ENCODE measurements around the gene TRIM72.
"Not testable (repeated sequence)": the region's sequence is repeated elsewhere in the genome, so short reads cannot be mapped to it uniquely, and the experiment has no call there.

Gene TRIM72

DNA sequence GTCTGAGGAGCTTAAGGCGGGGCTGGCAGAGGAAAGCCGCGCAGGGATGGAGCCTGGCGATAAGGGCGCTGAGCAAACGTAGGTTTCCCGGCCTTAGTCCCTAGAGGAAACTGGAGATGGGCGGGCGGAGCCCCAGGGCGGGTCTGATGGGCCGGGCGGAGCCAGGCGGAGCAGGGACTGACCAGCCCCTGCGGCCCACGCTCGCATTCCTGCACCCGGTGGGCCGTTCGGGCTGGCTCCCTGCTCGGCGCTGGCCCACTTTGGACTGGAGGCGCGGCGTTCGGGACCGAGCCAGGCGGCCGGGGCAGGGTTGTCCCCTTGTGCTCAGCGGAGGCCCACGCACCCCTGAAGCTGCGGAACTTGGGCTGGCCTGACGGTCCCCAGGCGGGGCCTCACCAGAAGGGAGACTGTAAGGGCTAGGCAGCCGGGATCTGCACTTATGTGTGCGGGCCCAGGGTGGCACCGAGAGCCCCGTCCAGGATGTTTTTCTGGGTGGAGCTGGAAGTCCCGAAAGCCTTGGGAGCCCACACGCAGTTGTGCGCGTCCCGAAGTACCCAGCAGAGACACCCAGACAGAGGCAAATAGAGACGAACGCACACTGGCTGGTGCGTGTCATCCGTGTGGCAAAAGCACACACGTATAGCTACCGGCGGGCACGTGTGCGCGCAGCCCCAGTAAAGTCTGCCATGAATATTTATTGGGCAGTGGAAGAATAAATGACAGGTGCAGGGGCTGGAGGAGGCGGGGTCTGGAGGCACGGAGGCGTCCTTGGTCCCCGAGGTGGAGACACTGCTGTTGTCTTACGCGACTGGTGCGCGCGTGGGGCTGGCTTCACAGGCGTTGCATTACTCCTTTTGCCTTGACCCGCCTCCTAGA lies 1.6 kb downstream of the TRIM72 start:
- DNase-seq (ENCODE audit: low read depth) = no peak

DNA sequence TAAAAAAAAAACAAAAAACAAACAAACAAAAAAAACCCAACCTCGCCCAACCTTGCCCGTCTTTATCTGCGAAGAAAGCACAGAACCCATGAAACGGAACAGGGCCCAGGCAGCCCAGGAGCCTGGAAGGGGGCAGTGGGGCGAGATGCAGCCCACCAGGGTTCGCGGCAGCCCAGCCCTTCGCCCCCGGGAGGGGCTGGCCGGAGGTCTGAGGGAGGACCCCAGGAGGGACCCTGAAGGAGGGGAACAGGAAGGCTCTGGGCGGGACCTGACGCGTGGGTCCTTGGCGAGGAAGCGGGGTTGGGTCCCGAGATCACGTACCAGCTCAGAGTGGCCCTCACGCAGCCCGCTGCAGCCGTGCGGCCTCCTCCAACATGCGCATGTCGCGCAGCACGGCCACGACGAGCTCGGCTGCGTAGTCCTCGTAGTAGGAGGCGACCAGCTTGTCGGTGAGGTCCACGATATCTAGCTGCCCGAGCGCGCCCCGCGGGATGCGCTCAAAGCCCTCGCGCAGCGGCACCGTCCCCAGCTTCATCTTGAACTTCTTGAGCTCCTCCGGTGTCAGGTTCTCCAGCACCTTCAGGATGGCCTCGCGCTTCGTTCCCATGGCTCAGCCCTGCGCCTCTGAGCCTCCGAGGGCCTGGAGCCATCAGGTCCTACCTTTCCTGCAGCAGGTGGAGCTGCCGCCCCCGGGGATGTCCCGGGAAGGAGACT lies 2.7 kb downstream of the TRIM72 start, which contains the start of gene PYDC1:
PYDC1 (minus strand) TSS at position 714 of the 714 bp plus-strand sequence; CDS start at position 607, 107 bp downstream.
- no peak for DNase-seq (ENCODE audit: low read depth)

DNA sequence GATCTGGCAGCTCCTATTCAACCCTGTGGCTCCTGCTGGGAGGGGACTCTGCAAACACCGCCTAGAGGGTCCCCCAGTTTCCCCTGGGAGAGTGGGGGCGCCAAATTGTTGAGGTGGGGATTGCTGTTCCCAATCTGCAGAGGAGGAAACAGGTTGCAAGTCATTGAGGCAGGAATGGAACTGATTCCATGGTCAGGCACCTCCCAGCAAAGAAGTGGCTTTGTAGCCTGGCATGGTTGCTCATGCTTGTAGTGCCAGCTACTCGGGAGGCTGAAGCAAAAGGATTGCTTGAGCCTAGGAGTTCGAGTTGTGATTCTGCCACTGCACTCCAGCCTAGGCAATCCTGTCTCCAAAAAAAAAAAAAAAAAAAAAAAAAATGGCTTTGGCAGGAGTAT lies 3.2 kb downstream of the TRIM72 start:
- no peak for DNase-seq (ENCODE audit: low read depth)

DNA sequence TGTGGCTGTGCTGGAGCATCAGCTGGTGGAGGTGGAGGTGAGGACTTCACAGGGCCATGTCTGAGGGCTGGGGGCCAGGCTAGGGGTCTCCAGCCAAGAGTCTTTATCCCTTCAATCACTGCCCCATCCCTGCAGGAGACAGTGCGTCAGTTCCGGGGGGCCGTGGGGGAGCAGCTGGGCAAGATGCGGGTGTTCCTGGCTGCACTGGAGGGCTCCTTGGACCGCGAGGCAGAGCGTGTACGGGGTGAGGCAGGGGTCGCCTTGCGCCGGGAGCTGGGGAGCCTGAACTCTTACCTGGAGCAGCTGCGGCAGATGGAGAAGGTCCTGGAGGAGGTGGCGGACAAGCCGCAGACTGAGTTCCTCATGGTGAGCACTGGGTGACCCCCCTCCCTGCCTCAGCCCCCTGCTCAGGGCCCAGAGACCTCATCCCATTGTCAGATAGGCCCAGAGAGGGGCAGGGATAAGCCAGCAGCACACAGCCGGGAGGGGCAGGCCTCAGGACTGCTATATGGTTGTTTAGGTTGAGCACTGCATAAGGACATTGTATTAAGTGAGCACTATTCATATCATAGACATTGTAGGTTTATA lies 5.3 kb downstream of the TRIM72 start:
- DNase-seq (ENCODE audit: low read depth) = no peak

DNA sequence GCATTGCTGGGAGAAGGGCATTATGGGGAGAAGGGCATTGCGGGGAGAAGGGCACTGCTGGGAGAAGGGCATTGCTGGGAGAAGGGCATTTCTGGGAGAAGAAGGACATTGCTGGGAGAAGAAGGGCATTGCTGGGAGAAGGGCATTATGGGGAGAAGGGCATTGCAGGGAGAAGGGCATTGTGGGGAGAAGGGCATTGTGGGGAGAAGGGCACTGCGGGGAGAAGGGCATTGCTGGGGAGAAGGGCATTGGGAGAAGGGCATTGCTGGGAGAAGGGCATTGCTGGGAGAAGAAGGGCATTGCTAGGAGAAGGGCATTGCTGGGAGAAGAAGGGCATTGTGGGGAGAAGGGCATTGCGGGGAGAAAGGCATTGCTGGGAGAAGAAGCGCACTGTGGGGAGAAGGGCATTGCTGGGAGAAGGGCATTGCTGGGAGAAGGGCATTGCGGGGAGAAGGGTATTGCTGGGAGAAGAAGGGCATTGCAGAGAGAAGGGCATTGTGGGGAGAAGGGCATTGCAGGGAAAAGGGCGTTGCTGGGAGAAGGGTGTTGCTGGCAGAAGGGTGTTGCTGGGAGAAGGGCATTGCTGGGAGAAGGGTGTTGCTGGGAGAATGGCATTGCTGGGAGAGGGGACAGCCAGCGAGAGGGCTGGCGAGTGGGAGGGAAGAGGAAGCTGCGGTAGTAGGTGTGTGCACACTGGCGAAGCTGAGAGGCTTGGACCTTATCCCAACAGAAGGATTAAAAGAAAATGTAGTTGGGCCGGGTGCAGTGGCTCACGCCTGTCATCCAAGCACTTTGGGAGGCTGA lies 7.6 kb downstream of the TRIM72 start:
- no peak for DNase-seq (ENCODE audit: low read depth)

DNA sequence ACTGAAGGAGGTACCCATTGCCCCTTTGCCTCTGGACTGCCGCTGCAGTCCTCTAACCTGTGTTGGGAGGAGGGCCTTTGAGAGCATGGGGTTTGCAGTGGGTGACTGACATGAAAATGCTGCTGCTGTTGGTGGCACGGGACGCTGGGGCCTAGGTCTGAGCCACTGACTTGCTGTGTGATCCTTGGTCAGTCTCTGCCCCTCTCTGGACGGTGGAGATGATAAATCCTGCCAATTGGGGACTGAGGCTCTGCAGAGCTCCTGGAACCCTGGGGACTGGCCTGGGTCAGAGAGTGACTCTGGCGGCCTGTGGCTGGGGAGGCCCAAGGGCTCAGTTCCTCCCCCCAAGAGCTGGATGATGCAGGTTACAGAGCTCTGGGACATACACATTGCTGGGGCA lies 9.1 kb downstream of the TRIM72 start:
- no peak for DNase-seq (ENCODE audit: low read depth)

DNA sequence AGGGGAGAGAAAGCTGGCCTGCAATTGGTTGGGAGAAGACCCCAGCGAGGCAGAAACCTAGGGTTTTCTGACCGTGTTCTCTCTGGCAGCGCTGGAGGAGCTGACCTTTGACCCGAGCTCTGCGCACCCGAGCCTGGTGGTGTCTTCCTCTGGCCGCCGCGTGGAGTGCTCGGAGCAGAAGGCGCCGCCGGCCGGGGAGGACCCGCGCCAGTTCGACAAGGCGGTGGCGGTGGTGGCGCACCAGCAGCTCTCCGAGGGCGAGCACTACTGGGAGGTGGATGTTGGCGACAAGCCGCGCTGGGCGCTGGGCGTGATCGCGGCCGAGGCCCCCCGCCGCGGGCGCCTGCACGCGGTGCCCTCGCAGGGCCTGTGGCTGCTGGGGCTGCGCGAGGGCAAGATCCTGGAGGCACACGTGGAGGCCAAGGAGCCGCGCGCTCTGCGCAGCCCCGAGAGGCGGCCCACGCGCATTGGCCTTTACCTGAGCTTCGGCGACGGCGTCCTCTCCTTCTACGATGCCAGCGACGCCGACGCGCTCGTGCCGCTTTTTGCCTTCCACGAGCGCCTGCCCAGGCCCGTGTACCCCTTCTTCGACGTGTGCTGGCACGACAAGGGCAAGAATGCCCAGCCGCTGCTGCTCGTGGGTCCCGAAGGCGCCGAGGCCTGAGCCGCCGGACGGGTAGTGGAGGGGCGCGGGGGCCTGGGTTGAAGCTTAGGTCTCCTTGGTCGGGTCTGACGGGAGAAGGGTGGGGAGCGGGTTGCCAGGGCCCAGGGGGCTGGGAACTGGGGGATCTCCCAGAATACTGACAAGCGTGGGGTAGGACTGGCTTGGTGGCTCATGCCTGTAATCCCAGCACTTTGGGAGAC lies 10.4 kb downstream of the TRIM72 start:
- no peak for DNase-seq (ENCODE audit: low read depth)

DNA sequence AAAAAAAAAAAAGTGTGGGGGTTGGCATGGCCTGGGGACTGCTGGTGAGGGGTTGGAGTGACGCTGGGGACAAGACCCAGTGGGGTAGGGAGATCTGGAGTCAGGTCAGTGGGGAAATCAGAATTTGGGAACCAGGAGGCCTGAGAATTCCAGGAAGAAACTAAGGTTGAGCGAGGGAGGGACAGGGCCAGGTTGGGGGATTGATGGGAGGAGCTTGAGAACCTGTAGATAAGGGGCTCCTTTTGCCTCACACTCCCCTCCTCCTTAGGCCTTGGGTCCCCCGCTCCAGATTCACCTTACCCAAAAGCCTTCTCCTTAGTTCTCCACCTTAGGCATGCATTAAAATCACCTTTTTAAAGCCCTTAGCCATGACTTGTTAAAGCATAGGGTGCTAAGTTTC lies 11.3 kb downstream of the TRIM72 start:
- DNase-seq (ENCODE audit: low read depth) = no peak

DNA sequence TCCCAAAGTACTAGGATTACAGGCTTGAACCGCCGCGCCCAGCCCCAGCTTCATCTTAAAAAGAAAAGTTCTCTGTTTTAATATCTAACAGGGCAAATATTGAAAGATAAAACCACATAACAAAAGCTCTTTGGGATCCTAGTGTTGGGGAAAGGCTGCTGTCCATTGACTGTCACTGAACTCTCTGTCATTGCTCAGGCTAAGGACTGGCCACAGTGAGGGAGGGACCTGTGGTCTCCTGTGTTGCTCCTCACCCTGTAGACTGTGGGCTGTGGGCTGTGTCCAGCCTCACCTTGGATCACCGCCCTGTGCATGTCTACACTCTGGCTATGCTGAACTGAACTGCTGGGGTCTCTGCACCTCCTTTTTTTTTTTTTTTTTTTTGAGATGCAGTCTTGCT lies 14.3 kb downstream of the TRIM72 start:
- DNase-seq (ENCODE audit: low read depth) = no peak

DNA sequence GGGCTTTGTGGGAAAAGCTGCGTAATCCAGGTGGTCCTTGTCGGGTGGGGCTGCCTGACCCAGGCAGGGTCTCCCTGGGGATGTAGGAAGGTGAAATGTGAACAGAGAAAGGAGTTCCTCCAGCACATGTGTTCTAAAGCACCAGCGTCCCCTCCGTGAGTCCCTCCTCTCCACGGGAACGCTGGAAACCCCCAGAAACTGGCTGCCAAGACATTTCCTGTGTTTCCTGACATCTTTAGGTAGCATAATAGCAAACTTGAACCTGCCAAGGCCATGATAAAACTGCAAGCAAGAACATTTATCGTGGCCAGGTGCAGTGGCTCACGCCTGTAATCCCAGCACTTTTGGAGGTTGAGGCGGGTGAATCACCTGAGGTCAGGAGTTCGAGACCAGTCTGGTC lies 15.6 kb downstream of the TRIM72 start:
- DNase-seq (ENCODE audit: low read depth) = no peak

DNA sequence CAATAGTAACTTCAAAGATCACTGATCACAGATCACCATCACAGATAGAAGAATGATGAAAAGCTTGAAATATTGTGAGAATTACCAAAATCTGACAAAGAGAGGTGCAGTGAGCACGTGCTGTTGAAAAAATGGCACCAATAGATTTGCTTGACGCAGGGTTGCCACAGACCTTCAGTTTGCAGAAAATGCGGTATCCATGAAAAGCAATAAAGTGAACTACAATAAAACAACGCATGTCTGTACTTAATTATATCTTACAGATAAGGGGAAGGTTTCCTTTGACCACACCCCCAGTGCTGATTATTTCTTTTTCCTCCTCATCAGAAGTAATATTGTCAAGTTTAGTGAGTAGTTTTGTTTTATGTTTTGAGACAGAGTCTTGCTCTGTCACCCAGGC lies 24.1 kb downstream of the TRIM72 start:
- no peak for DNase-seq (ENCODE audit: low read depth)

DNA sequence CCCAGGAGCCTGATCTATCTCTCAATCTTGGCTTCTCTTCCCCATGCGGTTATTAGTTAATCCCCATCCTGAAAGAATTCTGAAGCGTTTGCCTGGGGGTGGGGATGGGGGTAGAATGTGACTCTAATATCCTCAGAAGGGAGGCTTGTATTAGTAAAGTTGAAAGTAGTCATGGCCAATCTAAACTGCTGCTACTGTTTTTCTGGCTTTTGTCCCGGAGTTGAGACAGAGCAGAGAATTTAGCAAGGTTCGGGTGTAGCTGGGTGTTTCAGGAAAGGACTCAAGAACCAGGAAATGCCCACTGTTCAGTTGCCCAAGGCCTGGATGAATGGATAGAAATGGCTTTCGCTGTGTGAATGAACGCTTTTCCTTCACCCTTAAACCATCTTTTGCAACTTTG lies 28.3 kb downstream of the TRIM72 start:
- DNase-seq (ENCODE audit: low read depth) = no peak

DNA sequence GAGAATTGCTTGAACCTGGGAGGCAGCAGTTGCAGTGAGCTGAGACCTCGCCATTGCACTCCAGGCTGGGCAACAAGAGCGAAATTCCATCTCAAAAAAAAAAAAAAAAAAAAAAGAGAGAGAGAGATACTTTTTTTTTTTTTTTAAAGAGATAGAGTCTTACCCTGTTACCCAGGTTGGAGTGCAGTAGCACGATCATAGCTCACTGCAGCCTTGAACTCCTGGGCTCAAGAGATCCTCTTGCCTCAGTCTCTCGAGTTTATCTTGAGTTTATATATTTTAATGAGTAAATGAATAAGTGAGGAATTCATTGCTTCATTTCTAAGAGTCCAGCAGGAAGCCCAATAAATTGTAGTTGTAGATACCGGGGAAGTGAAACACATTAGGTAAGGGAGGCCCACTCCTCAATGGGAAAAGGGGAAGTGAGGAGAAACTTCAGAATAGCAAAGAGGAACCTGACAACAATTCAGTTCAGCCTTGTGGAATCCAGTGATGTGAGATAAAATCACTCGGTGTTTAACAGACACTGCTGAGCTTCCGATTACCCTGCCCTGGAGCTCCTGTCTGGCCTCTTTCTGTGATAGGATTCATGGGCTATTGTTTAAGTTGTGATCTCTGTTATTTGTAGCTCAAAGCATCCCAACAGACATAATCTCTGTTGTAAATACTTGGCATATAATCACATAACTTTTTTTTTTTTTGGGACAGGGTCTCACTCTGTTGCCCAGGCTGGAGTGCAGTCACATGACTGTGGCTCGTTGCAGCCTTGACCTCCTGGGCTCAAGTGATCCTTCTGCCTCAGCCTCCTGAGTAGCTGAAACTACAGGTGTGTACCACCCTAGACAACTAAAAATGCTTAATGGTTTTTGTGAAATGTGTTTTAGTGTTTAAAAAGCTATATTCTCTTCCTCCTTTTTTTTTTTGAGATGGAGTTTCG lies 30.1 kb downstream of the TRIM72 start:
- no peak for DNase-seq (ENCODE audit: low read depth)

DNA sequence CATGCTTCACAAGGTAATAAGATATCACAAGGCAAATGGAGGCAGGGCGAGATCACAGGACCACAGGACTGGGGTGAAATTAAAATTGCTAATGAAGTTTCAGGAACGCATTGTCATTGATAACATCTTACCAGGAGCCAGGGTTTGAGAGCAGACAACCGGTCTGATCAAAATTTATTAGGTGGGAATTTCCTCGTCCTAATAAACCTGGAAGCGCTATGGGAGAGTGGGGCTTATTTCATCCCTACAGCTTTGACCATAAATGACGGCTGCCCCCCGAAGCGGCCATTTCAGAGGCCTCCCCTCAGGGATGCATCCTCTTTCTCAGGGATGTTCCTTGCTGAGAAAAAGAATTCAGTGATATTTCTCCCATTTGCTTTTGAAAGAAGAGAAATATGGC lies 31.7 kb downstream of the TRIM72 start:
- not testable (repeated sequence) for DNase-seq (ENCODE audit: low read depth)

DNA sequence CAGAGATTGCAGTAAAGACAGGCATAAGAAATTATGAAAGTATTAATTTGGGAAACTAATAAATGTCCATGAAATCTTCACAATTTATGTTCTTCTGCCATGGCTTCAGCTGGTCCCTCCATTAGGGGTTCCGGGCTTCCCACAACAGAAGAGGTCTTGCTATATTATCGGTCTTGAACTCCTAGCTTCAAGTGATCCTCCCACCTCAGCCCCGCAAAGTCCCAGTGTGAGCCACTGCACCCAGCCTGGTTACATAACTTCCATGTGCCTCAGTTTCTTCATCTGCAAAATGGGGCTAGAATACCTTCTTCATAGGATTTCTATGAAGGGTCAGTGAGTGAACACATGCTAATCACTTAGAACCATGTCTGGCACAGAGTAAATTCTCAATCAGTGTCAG lies 32.4 kb downstream of the TRIM72 start:
- DNase-seq (ENCODE audit: low read depth) = no peak

DNA sequence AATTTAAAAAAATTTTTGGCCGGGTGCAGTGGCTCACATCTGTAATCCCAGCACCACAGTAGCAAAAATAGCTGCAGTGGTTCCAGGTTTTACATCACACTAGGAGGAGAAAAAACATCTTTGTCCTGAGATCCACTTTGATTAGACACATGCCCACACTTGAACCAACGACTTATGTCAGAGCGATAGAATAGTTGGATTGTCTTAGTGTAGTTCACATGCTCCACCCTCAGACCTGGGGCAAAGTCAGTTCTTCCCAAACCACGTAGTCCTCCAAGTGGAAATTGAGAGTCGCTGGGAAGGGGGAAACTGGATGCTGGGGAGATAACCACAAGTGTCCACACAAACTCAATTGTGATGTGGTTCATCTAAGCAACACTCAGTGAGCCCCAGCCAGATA lies 34.4 kb downstream of the TRIM72 start:
- no peak for DNase-seq (ENCODE audit: low read depth)

DNA sequence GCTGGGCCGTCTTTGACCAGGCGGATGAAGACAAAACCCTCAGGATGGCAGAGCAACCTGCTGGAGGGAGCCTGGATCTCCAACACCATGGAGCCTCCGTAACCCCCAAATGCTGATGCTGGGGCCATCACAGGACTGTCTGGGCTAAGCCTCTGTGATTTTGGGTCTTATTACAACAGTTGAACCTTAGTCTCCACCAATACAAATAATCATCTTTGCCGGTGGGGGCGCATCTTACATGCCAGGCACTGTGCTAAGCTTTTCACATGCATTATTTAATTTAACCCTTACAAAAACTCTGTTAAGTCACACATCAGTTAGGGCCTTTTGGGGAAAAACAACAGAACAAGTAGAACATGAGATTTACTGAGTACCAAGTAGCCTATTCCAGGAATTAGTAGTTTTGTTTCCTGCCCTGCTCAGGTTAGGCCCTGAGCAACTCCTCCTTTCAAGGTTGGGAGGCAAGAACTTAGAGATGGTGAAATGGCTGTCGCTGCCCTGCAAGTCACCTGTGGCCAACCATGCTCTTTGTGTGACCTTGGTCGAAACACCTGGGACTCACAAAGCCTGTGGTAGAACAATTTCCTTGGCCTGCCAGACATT lies 37.0 kb downstream of the TRIM72 start:
- DNase-seq (ENCODE audit: low read depth) = no peak

DNA sequence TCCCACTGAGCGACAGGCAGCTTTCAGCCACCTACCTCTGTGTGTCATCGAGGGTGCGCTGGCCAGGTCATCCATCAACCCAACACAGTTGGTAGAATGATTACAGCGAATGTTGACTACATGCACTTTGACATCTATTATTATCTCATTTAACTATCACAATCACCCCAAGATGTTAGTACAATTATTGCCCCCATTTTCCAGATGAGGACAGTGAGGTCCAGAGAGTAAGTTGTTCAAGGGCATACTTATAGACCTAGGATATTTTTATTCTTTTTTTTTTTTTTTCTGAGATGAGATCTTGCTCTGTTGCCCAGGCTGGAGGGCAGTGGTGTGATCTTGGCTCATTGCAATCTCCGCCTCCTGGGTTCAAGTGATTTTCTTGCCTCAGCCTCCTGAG lies 37.5 kb downstream of the TRIM72 start:
- DNase-seq (ENCODE audit: low read depth) = no peak

DNA sequence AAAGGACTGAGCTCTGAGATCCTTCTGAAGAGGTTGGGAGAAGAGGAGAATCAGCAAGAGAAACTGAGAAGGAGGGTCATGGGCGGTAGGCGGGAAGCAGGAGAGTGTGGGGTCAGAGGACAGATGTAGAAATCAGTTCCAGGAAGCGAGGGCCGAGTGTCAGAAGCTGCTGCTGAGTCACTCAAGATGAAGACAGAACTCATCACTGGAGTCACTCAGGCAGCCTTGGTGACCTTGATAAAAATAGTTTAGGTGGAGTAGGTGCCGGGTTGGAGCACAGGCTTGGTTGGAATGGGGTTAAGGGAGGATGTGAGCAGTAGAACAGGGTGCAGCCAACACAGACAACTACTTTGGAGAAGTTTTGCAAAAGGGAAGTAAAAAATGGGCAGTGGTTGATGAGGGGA lies 39.7 kb downstream of the TRIM72 start:
- DNase-seq (ENCODE audit: low read depth) = no peak

DNA sequence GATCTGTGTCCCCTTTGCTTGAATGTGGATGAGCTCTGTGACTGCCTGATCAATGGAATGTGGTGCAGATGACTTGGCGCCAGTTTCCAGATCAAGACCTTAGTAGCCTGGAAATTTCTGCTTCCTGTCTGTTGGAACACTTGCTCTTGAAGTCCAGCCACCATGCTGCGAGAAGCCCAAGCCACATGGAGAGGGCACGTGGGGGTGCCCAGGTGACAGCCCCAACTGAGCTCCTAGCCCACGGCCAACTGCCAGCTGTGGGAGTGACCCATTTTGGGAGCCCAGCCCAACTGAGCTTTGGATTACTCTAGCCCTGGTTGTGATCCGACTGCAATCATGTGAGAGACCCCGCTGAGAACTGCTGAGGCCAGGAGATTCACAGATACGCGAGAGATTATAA lies 42.5 kb downstream of the TRIM72 start:
- no peak for DNase-seq (ENCODE audit: low read depth)
